Measurements from ENCODE around the gene B4GALT2.

DNA sequence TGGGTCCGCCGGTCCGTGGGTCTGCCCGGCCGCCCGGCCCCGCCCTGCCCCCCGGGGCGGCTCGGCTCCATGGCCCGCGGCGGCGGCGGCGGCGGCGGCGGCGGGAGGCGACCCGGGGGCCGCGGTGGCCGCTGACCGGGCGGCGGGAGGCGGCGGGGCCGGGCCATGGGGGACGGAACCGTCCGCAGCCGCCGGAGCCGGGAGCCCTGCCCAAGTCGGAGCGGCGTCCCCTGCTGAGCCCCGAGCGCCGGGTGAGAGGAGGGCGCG, 184 bp downstream of the B4GALT2 start:
- TF ChIP-seq, protein P1, sequence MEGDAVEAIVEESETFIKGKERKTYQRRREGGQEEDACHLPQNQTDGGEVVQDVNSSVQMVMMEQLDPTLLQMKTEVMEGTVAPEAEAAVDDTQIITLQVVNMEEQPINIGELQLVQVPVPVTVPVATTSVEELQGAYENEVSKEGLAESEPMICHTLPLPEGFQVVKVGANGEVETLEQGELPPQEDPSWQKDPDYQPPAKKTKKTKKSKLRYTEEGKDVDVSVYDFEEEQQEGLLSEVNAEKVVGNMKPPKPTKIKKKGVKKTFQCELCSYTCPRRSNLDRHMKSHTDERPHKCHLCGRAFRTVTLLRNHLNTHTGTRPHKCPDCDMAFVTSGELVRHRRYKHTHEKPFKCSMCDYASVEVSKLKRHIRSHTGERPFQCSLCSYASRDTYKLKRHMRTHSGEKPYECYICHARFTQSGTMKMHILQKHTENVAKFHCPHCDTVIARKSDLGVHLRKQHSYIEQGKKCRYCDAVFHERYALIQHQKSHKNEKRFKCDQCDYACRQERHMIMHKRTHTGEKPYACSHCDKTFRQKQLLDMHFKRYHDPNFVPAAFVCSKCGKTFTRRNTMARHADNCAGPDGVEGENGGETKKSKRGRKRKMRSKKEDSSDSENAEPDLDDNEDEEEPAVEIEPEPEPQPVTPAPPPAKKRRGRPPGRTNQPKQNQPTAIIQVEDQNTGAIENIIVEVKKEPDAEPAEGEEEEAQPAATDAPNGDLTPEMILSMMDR (IDR thresholded peaks at IDR 0.05): no peak
- no peak for TF ChIP-seq POLR2A (IDR thresholded peaks at IDR 0.05)

All from adrenal gland (tissue), 5 donors.